ENCODE data around the gene TTLL6. TPM values are rescaled to one million over a fixed set of nuclear protein-coding genes. Genes with fewer than 3 reads are reported as not detected.

Gene TTLL6
- total and polyA plus RNA-seq, 2 of the 4 experiments (the other 2 are of a cell fraction): not detected

DNA sequence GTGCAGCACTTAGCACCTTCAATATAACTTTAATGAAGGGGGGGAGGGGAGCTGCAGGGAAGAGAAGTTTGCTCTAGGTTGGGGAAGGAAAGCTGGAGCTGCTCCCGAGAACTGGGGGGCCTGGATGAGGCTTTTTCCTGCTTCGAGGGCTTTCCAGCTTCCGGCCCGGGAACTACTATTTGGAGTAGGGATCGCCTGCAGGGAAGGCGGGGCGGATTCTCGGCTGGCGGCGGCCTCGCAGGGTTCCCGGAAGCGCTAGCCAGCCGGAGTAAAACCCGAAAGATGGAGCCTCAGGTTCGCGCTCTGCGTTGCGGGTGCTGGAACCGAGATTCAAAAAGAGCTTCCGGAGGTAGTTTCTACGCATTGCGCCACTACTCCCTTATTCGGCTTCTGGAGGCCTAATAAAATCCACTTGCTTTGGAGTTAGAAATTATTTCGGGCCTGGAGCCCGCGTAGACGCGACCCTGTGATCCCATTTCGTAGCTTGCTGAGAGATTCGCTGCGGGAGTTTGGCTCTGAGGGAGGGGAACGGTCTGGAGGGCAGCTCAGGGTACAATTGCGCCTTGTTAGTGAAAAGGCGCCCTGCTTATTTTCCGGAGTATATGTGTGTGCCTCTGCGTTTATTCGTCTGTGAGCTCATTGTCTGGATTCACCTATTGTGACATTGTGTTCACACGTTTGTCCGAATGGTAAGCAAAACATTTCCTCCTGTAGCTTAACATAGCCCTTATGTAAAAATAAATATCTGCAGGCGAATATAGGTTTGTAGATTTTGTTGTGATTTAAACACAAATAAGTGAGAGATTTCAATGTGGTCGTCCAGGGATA lies 93.4 kb downstream of the TTLL6 start:
- no TSS peak for BruUV-seq (replicated peaks)
- WGBS, 2 experiments (ENCODE audit: extremely low coverage in 2 of 2, insufficient read length in 1 of 2): 15% methylated on average over 22 of the region's 42 CpGs; no CpG with 5 or more reads in 1 of the 2 experiments

More for the DNA sequence above, 93.4 kb downstream of the TTLL6 start:
- no peak overlapping the region for H2AK5ac ChIP-seq (ENCODE audit: low read depth, low read length)
- H3K27me3 ChIP-seq (ENCODE audit: control insufficient read depth, insufficient read depth, low read length): peaks cover 95% of the 10 kb centered on the region
- ChIA-PET POLR2A (ENCODE audit: unreplicated experiment) (interaction anchor here (0.7 kb wide), 2 partner anchors 56 to 536 kb away, joined by 3 to 4 read pairs; no protein-coding TSS in a partner anchor), CTCF (interaction anchor here (0.7 to 1.6 kb wide), 5 partner anchors 45 to 155 kb away, joined by 3 to 8 read pairs (median 6); no protein-coding TSS in a partner anchor)
- H2BK120ac ChIP-seq (ENCODE audit: low read depth, low read length): no peak overlapping the region
- no peaks in the 10 kb centered on the region for H3K9me1 ChIP-seq (ENCODE audit: insufficient read depth, low read length)
- no peak for TF ChIP-seq CHD1 (IDR thresholded peaks at IDR 0.05; ENCODE audit: low read depth, low read length)
- no peak for TF ChIP-seq MAZ (IDR thresholded peaks at IDR 0.05; ENCODE audit: borderline replicate concordance, low read depth, low read length)
- TF ChIP-seq POLR2A (IDR thresholded peaks at IDR 0.05; ENCODE audit: low read depth, low read length): no peak
- no peak for TF ChIP-seq CEBPB (IDR thresholded peaks at IDR 0.05; ENCODE audit: low read depth, low read length)
- no peak for TF ChIP-seq RFX5 (IDR thresholded peaks at IDR 0.05; ENCODE audit: low read depth, low read length)
- TF ChIP-seq BHLHE40 (IDR thresholded peaks at IDR 0.05; ENCODE audit: low read depth, low read length): no peak
- TF ChIP-seq RAD21 (IDR thresholded peaks at IDR 0.05; ENCODE audit: low read length): no peak
- TF ChIP-seq, protein P1, sequence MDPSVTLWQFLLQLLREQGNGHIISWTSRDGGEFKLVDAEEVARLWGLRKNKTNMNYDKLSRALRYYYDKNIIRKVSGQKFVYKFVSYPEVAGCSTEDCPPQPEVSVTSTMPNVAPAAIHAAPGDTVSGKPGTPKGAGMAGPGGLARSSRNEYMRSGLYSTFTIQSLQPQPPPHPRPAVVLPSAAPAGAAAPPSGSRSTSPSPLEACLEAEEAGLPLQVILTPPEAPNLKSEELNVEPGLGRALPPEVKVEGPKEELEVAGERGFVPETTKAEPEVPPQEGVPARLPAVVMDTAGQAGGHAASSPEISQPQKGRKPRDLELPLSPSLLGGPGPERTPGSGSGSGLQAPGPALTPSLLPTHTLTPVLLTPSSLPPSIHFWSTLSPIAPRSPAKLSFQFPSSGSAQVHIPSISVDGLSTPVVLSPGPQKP (IDR thresholded peaks at IDR 0.05; ENCODE audit: borderline replicate concordance, low read depth, low read length): no peak
- TF ChIP-seq RCOR1 (IDR thresholded peaks at IDR 0.05; ENCODE audit: insufficient replicate concordance, low read length): no peak
- TF ChIP-seq, protein P2, sequence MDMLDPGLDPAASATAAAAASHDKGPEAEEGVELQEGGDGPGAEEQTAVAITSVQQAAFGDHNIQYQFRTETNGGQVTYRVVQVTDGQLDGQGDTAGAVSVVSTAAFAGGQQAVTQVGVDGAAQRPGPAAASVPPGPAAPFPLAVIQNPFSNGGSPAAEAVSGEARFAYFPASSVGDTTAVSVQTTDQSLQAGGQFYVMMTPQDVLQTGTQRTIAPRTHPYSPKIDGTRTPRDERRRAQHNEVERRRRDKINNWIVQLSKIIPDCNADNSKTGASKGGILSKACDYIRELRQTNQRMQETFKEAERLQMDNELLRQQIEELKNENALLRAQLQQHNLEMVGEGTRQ (IDR thresholded peaks at IDR 0.05; ENCODE audit: low read depth, low read length): no peak
- TF ChIP-seq, protein P3, sequence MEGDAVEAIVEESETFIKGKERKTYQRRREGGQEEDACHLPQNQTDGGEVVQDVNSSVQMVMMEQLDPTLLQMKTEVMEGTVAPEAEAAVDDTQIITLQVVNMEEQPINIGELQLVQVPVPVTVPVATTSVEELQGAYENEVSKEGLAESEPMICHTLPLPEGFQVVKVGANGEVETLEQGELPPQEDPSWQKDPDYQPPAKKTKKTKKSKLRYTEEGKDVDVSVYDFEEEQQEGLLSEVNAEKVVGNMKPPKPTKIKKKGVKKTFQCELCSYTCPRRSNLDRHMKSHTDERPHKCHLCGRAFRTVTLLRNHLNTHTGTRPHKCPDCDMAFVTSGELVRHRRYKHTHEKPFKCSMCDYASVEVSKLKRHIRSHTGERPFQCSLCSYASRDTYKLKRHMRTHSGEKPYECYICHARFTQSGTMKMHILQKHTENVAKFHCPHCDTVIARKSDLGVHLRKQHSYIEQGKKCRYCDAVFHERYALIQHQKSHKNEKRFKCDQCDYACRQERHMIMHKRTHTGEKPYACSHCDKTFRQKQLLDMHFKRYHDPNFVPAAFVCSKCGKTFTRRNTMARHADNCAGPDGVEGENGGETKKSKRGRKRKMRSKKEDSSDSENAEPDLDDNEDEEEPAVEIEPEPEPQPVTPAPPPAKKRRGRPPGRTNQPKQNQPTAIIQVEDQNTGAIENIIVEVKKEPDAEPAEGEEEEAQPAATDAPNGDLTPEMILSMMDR (conservative IDR thresholded peaks at IDR 0.05; ENCODE audit: low read depth, low read length): no peak
- no peak for TF ChIP-seq SMC3 (IDR thresholded peaks at IDR 0.05; ENCODE audit: low read depth, low read length)
- TF ChIP-seq FOS (IDR thresholded peaks at IDR 0.05; ENCODE audit: low read depth, low read length): no peak
- no peak for TF ChIP-seq NFE2L2 (IDR thresholded peaks at IDR 0.05; ENCODE audit: low read depth, low read length)
- H3K9me3 ChIP-seq (ENCODE audit: control insufficient read depth, insufficient read depth, low read length): peaks cover 13% of the 10 kb centered on the region
- no peak overlapping the region for H3K27ac ChIP-seq (ENCODE audit: insufficient read depth, low read length)
- H3K36me3 ChIP-seq (ENCODE audit: control insufficient read depth, insufficient read depth, low read length): no peaks in the 10 kb centered on the region
- ATAC-seq (ENCODE audit: low read depth): no peak
- H2BK20ac ChIP-seq (ENCODE audit: low read depth, low read length): no peak overlapping the region
- H4K8ac ChIP-seq (ENCODE audit: low read depth in 2 of 2, low read length in 2 of 2): no peak overlapping the region
- H2AFZ ChIP-seq (replicated peaks; ENCODE audit: low read length, poor library complexity): peak overlapping the region; percentile 45
- H3K4ac ChIP-seq (ENCODE audit: low read depth, low read length): no peak overlapping the region
- H3K4me2 ChIP-seq (ENCODE audit: low read depth, low read length): no peak overlapping the region
- no peak overlapping the region for H3K56ac ChIP-seq (ENCODE audit: extremely low read depth, insufficient read depth, low read length)
- dilution Hi-C loops (cut with HindIII; ENCODE audit: low sequenced_read_pairs, unreplicated experiment): no loop called here
- in situ Hi-C loops (cut with MboI; ENCODE audit: low sequenced_read_pairs): loop anchor here (10.0 kb wide), 1 partner anchor 311 kb away; no protein-coding TSS in a partner anchor
- no peaks in the 10 kb centered on the region for H3K79me1 ChIP-seq (ENCODE audit: low read depth in 1 of 2, low read length in 2 of 2)
- no peak overlapping the region for H2AK9ac ChIP-seq (replicated peaks; ENCODE audit: low read depth, low read length, poor library complexity)
- no peak overlapping the region for H3K18ac ChIP-seq (ENCODE audit: low read depth, low read length)
- no peaks in the 10 kb centered on the region for H3K4me1 ChIP-seq (ENCODE audit: control insufficient read depth, insufficient read depth, low read length)
- H2BK5ac ChIP-seq (ENCODE audit: low read depth, low read length, poor library complexity, severe bottlenecking): no peak overlapping the region
- 0 out of 2 replicates have a peak, but pooled peaks cover 19% of the 10 kb centered on the region for H4K20me1 ChIP-seq (ENCODE audit: insufficient read depth, low read length)
- no peak overlapping the region for H3K14ac ChIP-seq (replicated peaks; ENCODE audit: low read depth, low read length)
- no peak overlapping the region for H3K4me3 ChIP-seq (ENCODE audit: insufficient read depth, low read depth, low read length)
- H4K91ac ChIP-seq (ENCODE audit: insufficient read depth, low read depth, low read length): no peak overlapping the region
- DNase-seq: no peak
- no peak overlapping the region for H3K23ac ChIP-seq (ENCODE audit: low read depth, low read length)
- H3K9ac ChIP-seq (ENCODE audit: low read depth, low read length): no peak overlapping the region
- no peak overlapping the region for H2BK15ac ChIP-seq (ENCODE audit: low read depth, low read length)
- no peak overlapping the region for H4K5ac ChIP-seq (ENCODE audit: low read depth, low read length)
- intact Hi-C loops (cut with micrococcal nuclease): loop anchor here (1.0 to 10.0 kb wide), 3 partner anchors 68 to 311 kb away; no protein-coding TSS in a partner anchor
